PFSK-1 (cell line): Measurements from ENCODE around the gene MLPH.

Experiments
- FOXP2 ChIP-seq: optimal IDR thresholded peaks from 2 replicates; pipeline ENCODE3; 2011; ENCODE audit warnings: borderline replicate concordance, control low read depth, inconsistent platforms; ENCODE audit not compliant: insufficient read depth; ENCODE audit errors: extremely low read length, extremely low read depth
- POLR2AphosphoS5 ChIP-seq: IDR thresholded peaks from 2 replicates; pipeline ENCODE4 v1.6.1; 2012; ENCODE audit warnings: low read depth, mild to moderate bottlenecking, control low read depth, low read length, moderate library complexity
- REST ChIP-seq, 2 experiments: IDR thresholded peaks; 2 replicates each; pipeline versions ENCODE4 v1.6.1 to v1.8.0; 2011 to 2012; ENCODE audit warnings: low read depth in 2 of 2, low read length in 2 of 2, control low read depth in 1 of 2, inconsistent platforms in 1 of 2, mild to moderate bottlenecking in 1 of 2, moderate library complexity in 1 of 2; ENCODE audit not compliant: insufficient read depth in 1 of 2
- SIN3A ChIP-seq: IDR thresholded peaks from 2 replicates; pipeline ENCODE4 v1.6.1; 2012; ENCODE audit warnings: mild to moderate bottlenecking, low read length, moderate library complexity, borderline replicate concordance; ENCODE audit not compliant: insufficient read depth
- TAF1 ChIP-seq: IDR thresholded peaks from 2 replicates; pipeline ENCODE4 v1.6.1; 2012; ENCODE audit warnings: low read length, control low read depth, borderline replicate concordance; ENCODE audit not compliant: insufficient read depth

Gene MLPH

GRCh38 chr2:237509905-237510304 lies 22.9 kb downstream of the MLPH start:
- TF ChIP-seq FOXP2, result no peak
- no peak for TF ChIP-seq POLR2AphosphoS5
- no peak for TF ChIP-seq TAF1
- TF ChIP-seq SIN3A, result no peak
- no peak for TF ChIP-seq REST (IDR thresholded peaks at IDR 0.05; ENCODE audit: insufficient read depth in 1 of 2, low read depth in 2 of 2, low read length in 2 of 2)

- TF ChIP-seq REST (IDR thresholded peaks at IDR 0.05; ENCODE audit: insufficient read depth in 1 of 2, low read depth in 2 of 2, low read length in 2 of 2) (no peak), FOXP2 (no peak), POLR2AphosphoS5 (no peak), TAF1 (no peak), SIN3A (no peak)
Observed at GRCh38 chr2:237510502-237511217, 23.6 kb downstream of the MLPH start.

GRCh38 chr2:237511433-237511832 lies 24.4 kb downstream of the MLPH start:
- TF ChIP-seq TAF1 (no peak), POLR2AphosphoS5 (no peak), FOXP2 (no peak), REST (IDR thresholded peaks at IDR 0.05; ENCODE audit: insufficient read depth in 1 of 2, low read depth in 2 of 2, low read length in 2 of 2) (no peak), SIN3A (no peak)

- TF ChIP-seq REST (IDR thresholded peaks at IDR 0.05; ENCODE audit: insufficient read depth in 1 of 2, low read depth in 2 of 2, low read length in 2 of 2) (no peak), TAF1 (no peak), FOXP2 (no peak), POLR2AphosphoS5 (no peak), SIN3A (no peak)
Observed at GRCh38 chr2:237511885-237512405, 24.9 kb downstream of the MLPH start.
